Measurements from ENCODE around the gene PXK.

Gene PXK

DNA sequence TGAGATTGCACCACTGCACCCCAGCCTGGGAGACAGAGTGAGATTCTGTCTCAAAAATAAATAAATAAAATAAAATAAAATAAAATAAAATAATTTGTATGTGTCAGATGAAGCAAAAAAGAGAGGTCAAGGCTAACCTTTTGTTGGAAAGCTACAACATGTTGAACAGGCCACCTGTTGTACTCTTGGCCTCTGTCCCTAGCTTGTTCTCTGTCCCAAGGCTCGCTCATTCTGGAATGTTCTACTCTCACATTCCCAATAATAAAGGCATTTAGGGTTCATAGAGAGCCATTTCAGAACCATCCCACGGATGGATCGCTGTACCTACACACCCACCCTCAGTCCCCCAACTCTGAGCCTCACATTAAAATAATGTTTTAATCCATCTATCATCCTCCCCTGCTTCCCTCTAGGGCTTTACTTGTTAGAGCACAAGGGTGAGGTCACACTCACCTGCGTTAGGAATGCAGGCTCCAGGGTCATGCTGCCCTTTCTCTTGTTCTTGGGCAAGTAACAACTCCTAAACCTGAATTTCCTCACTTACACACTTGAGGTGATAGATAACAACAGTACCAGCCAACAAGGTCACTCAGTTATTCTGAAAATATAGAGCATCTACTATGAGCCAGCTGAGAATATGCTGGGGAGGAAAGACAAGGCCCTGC lies 134.3 kb downstream of the PXK start:
- no peak for DNase-seq (ENCODE audit: low read depth)

DNA sequence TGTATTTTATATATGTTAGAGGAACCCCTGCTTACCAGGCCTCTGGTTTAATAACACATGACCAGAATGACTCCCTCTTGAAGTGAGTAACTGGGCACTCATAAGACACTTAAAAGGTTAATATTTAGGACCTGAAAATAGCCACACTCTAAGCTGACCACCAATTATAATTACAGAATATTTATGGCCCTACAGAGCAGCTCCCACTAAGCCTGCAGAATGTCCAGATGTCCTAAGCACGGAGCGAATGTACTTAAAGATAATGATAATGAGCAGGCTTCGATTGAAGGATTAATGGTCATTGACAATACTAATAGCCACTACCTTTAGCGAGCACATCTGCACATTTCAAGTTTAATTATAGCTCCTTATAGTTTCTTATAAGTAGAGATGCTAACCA lies 136.4 kb downstream of the PXK start:
- DNase-seq (ENCODE audit: low read depth) = no peak

DNA sequence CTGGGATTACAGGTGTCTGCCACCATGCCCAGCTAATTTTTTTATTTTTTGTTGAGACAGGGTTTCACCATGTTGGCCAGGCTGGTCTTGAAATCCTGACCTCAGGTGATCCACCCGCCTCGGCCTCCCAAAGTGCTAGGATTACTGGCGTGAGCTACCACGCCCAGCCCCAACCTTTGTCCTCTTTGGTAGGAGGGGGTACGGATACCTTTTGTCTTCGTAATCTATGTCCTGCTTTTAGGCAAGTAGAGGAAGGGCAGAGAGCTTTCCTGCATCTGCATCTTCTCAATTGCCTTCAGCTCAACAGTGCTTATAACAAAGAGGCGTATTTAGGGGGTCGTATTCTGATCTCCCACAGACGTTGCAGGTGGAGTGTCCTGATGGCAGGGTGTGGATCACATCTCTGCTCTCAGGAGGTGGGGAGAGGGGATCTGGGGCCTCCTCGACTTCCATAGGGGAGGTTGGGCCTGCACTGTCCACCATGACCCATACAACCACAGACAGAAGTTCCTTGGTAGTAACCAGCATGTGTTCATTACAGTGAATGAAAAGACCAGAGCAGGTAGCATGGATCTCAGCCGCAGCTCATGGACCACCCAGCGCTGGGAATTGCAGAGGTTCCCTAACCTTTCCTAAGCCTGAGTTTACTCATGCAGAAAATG lies 137.8 kb downstream of the PXK start:
- no peak for DNase-seq (ENCODE audit: low read depth)

DNA sequence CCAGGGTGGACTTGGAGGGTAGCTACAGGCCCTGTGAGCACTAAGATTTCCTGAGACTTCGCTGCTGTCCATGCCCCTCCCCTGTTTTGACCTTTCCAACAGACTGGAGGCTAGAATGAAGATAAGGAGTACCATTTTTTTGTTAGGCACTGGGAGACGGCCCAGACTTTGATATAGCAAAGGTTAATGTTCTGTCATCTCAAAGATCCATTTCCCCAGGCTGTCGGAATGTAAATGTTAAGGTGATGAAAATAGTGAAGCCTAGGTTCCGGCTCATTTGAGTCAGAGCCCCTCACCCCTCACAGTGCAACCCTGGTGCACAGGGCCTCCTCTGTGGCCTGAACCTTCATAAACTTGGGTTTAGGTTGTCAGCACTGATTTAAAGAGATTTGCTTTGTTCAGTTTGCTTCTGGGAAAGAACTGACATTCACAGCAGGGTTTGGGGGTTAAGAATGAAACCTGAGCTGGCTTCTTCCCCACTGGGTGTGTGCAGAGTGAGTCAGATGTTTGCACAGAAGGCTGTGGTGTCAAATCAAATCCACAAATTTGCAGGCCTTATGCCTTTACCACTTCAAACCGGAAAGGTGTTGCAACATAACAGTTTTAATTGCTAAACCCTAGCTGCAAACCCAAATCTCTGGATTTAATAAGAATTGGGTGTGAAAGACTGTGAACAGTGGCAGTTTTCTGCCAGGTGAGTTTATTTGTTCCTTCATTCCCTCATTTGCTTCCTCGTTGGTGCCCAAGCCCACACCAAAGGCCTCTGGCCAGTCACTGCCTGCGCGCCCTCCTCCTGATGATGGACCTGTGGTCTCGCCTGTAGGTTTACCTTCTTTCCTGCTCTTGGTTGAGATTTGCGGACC lies 138.6 kb downstream of the PXK start:
- no peak for DNase-seq (ENCODE audit: low read depth)

DNA sequence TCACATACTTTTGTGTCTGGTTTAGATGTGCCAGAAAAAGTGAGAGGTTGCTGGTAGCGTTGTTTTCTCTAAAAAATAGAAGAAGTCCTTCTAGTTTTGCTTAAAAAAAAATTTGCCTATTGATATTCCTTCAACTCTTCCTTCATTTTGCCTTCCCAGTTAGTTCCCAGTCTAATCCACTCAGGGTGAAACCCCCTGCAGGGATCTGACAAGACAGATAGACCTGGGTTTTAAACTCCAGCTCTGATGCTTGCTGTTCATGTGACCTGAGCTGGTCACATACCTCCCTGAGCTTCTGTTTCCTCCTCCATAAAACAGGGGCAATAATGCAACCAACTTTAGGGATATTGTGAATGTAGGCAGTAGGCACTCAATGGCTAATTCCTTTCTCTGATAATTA lies 140.6 kb downstream of the PXK start:
- no peak for DNase-seq (ENCODE audit: low read depth)

DNA sequence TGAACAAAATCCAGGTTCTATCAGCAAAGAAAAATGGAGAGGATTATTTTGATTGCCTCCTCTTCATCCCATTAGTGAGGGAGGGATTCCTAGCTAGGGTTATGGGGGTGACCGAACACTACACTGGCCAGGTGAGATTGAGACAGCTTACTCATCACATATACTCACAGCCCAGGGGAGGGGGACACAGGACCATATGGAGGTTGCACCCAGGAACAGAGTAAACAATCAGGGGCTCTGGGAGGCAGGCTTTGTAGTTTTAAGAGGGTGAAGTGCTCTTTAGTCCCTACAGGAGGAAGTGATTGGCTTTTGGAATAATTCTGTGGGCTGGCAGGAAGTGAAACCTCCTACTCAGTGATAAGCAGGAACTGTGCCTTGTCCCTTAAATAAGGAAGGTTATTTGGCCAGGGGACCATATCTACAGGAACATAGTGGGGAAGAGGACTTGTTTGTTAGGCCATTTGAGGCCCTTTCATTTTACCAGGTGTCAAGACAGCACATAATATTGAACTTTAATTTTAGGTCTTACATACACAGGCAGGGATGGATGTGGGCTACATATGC lies 141.7 kb downstream of the PXK start:
- no peak for DNase-seq (ENCODE audit: low read depth)

DNA sequence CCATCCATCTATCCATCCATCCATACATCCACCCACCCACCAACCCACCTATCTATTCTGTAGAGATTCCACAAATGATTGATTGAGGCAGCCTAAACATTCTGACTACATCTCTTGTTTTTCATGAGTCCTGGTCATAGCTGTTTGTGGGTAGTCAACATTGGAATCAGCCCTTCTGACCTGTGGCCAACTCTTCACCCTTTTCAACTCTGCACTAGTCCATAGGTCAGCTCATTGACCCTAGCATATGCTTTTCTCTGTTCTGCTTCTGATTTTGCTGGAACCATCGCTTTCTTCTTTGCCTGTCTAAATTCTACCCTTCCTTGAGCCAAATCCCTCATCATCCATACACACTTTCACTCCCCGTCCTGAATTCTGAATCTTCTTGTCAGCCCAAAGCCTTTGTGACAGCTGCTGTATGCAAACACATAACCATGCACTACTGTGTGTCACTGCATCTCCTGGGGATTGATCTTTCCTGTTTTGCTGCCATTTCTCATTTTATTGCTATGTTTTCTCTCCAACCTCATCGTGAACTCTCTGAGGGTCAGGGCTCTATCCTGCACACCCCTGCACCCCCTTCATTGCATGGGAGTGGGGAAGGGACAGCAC lies 142.4 kb downstream of the PXK start:
- no peak for DNase-seq (ENCODE audit: low read depth)
